Natural killer cell (primary cell): ENCODE data around the gene KLHL14. TPM values are rescaled to one million over a fixed set of nuclear protein-coding genes. Genes with fewer than 3 reads are reported as not detected.

Source experiments
- ATAC-seq, 3 donors: fragments of 150-1000 bp in 2 of 3; fragments of 200-7000 bp in 1 of 3; cut with Tn5 transposase; 1 replicate in 1 of 3; 2 replicates in 2 of 3; pipeline ENCODE4 v1.10.0; 2021; ENCODE audit warnings: mild to moderate bottlenecking in 2 of 3, moderate library complexity in 2 of 3
- DNase-seq, 2 donors: peaks; one replicate each; pipeline versions ENCODE4 v3.0.0 to v3.0.0-alpha.2; 2013 to 2021; ENCODE audit warnings: mixed read lengths in 1 of 2
- H3K27ac ChIP-seq: one replicate; pipeline ENCODE4 v1.5.1; 2013; ENCODE audit warnings: mild to moderate bottlenecking, low read length
- H3K27me3 ChIP-seq: one replicate; pipeline ENCODE4 v1.6.1; 2013; ENCODE audit warnings: low read length; ENCODE audit not compliant: control insufficient read depth, insufficient read depth
- H3K36me3 ChIP-seq: one replicate; pipeline ENCODE4 v1.6.1; 2013; ENCODE audit warnings: low read length; ENCODE audit not compliant: control insufficient read depth, insufficient read depth
- H3K4me1 ChIP-seq: one replicate; pipeline ENCODE4 v1.6.1; 2013; ENCODE audit warnings: low read length; ENCODE audit not compliant: control insufficient read depth, insufficient read depth
- H3K4me3 ChIP-seq: one replicate; pipeline ENCODE4 v1.5.1; 2013; ENCODE audit warnings: low read length
- H3K9me3 ChIP-seq: one replicate; pipeline ENCODE4 v1.6.1; 2013; ENCODE audit warnings: low read length; ENCODE audit not compliant: control insufficient read depth, insufficient read depth
- H3K27ac Mint-ChIP-seq, 2 donors: one replicate each; pipeline ENCODE4 v1.8.0; 2022; ENCODE audit warnings: mild to moderate bottlenecking in 2 of 2, mixed read lengths in 2 of 2, moderate library complexity in 1 of 2
- H3K27me3 Mint-ChIP-seq, 2 donors: one replicate each; pipeline ENCODE4 v1.8.0; 2022; ENCODE audit warnings: low read depth in 2 of 2, mixed read lengths in 2 of 2
- H3K36me3 Mint-ChIP-seq: one replicate; pipeline ENCODE4 v1.8.0; 2022; ENCODE audit warnings: mixed read lengths
- H3K4me1 Mint-ChIP-seq, 2 donors: one replicate each; pipeline ENCODE4 v1.8.0; 2022; ENCODE audit warnings: mixed read lengths in 2 of 2
- H3K4me3 Mint-ChIP-seq: one replicate; pipeline ENCODE4 v1.8.0; 2022; ENCODE audit warnings: mild to moderate bottlenecking, moderate library complexity, mixed read lengths
- H3K9me3 Mint-ChIP-seq, 2 donors: one replicate each; pipeline ENCODE4 v1.8.0; 2022; ENCODE audit warnings: mixed read lengths in 2 of 2
- CTCF ChIP-seq: fragments of 200-600 bp; IDR thresholded peaks from one replicate; pipeline ENCODE4 v1.8.0; 2022; ENCODE audit warnings: antibody characterized with exemption
- WGBS: methylation state at CpG from one replicate; pipeline ENCODE4 v1.1.7; 2013; ENCODE audit warnings: missing lambda C conversion rate; ENCODE audit not compliant: insufficient coverage; 5-methylcytosine and 5-hydroxymethylcytosine counted together
- intact Hi-C: fragments of 100-400 bp; cut with micrococcal nuclease; formaldehyde crosslinking; loops from one replicate; pipeline ENCODE4 v1.14.2; 2022
- total RNA-seq, 4 donors: library from RNA; stranded (reverse); fragments of 120-200 nt in 1 of 4; gene quantifications; one replicate each; pipeline versions ENCODE4 v1.2.3 to v1.2.4, GENCODE V29; 2013 to 2022

KLHL14 gene
- total RNA-seq, 3 donors from 2014 or later (not counting 1 experiment from before 2014, with no cell fraction given): 0.26 to 0.28 TPM; not detected in 1

GRCh38 chr18:32776561-32776960 lies 3.7 kb upstream of the KLHL14 start:
- ATAC-seq (no peak), DNase-seq (no peak)
- Histone ChIP-seq H3K36me3 (no peaks in the 10 kb centered on the region), H3K27ac (no peak overlapping the region), H3K4me1 (no peaks in the 10 kb centered on the region), H3K4me3 (no peak overlapping the region), H3K27me3 (peaks cover 2% of the 10 kb centered on the region), H3K9me3 (peaks cover 3% of the 10 kb centered on the region)
- no peak for TF ChIP-seq CTCF
- Mint-ChIP-seq H3K4me1 (no peaks in the 10 kb centered on the region), H3K27ac (no peak overlapping the region), H3K27me3 (peaks cover 15 to 25% of the 10 kb centered on the region in 2 donors), H3K9me3 (peaks cover 0 to 4% of the 10 kb centered on the region in 2 donors), H3K36me3 (no peaks in the 10 kb centered on the region), H3K4me3 (no peak overlapping the region)
- intact Hi-C loops: no loop called here
- WGBS: 81% methylated on average over 2 of the region's 2 CpGs

GRCh38 chr18:32775628-32776027 lies 2.8 kb upstream of the KLHL14 start:
- DNase-seq: no peak
- H3K36me3 Mint-ChIP-seq: no peaks in the 10 kb centered on the region
- no peaks in the 10 kb centered on the region for H3K4me1 Mint-ChIP-seq
- peaks cover 2% of the 10 kb centered on the region for H3K27me3 ChIP-seq
- WGBS: 69% methylated on average over 5 of the region's 6 CpGs
- H3K9me3 Mint-ChIP-seq: peaks cover 0 to 4% of the 10 kb centered on the region in 2 donors
- H3K27me3 Mint-ChIP-seq: peaks cover 15 to 25% of the 10 kb centered on the region in 2 donors
- no peak overlapping the region for H3K4me3 Mint-ChIP-seq
- H3K4me1 ChIP-seq: no peaks in the 10 kb centered on the region
- H3K4me3 ChIP-seq: no peak overlapping the region
- peaks cover 3% of the 10 kb centered on the region for H3K9me3 ChIP-seq
- TF ChIP-seq CTCF: no peak
- no peak for ATAC-seq
- intact Hi-C loops: no loop called here
- no peaks in the 10 kb centered on the region for H3K36me3 ChIP-seq
- no peak overlapping the region for H3K27ac Mint-ChIP-seq
- H3K27ac ChIP-seq: no peak overlapping the region

GRCh38 chr18:32773382-32773712 lies 524 bp upstream of the KLHL14 start:
- H3K36me3 Mint-ChIP-seq: no peaks in the 10 kb centered on the region
- no peak overlapping the region for H3K27ac Mint-ChIP-seq
- Histone ChIP-seq H3K27ac (no peak overlapping the region), H3K36me3 (no peaks in the 10 kb centered on the region), H3K4me3 (no peak overlapping the region), H3K27me3 (peaks cover 14% of the 10 kb centered on the region), H3K4me1 (no peaks in the 10 kb centered on the region), H3K9me3 (peaks cover 3% of the 10 kb centered on the region)
- no peak overlapping the region for H3K4me3 Mint-ChIP-seq
- peaks cover 17 to 35% of the 10 kb centered on the region in 2 donors for H3K27me3 Mint-ChIP-seq
- DNase-seq: no peak
- peaks cover 0 to 4% of the 10 kb centered on the region in 2 donors for H3K9me3 Mint-ChIP-seq
- intact Hi-C loops: no loop called here
- ATAC-seq: no peak
- H3K4me1 Mint-ChIP-seq: no peaks in the 10 kb centered on the region
- no peak for TF ChIP-seq CTCF

GRCh38 chr18:32771871-32772580 lies 797 bp downstream of the KLHL14 start:
- H3K36me3 Mint-ChIP-seq: no peaks in the 10 kb centered on the region
- no peak for ATAC-seq
- intact Hi-C loops: no loop called here

More at GRCh38 chr18:32771871-32772580, 797 bp downstream of the KLHL14 start:
- H3K9me3 Mint-ChIP-seq: peaks cover 0 to 4% of the 10 kb centered on the region in 2 donors
- H3K27ac ChIP-seq: no peak overlapping the region
- 2% methylated on average over 50 of the region's 50 CpGs for WGBS
- no peaks in the 10 kb centered on the region for H3K4me1 Mint-ChIP-seq
- no peak overlapping the region for H3K27ac Mint-ChIP-seq
- peaks cover 16% of the 10 kb centered on the region for H3K27me3 ChIP-seq
- peaks cover 17 to 40% of the 10 kb centered on the region in 2 donors for H3K27me3 Mint-ChIP-seq
- no peak overlapping the region for H3K4me3 Mint-ChIP-seq
- no peaks in the 10 kb centered on the region for H3K36me3 ChIP-seq
- no peak for TF ChIP-seq CTCF
- no peak for DNase-seq
- H3K4me3 ChIP-seq: peak overlapping the region; percentile 9
- H3K4me1 ChIP-seq: no peaks in the 10 kb centered on the region
- H3K9me3 ChIP-seq: peaks cover 2% of the 10 kb centered on the region
